Measurements from ENCODE around the gene NAPSA. TPM values are rescaled to one million over a fixed set of nuclear protein-coding genes. Genes with fewer than 3 reads are reported as not detected.
A peak's percentile ranks its signal among the peaks of the same experiment; 100 is the strongest.

NAPSA gene
- total and polyA plus RNA-seq, 9 of the 15 experiments (the other 6 are each of a cell fraction or from before 2014, with no cell fraction given): 0.25 to 1.9 (median 0.69) TPM

- TF ChIP-seq DEAF1 (CRISPR knock-in tag; IDR thresholded peaks at IDR 0.05) (0 out of 2 replicates have a peak, but pooled peaks have one; percentile 21), ZNF592 (IDR thresholded peaks at IDR 0.05) (peak; percentile 83), MTA3 (IDR thresholded peaks at IDR 0.05; ENCODE audit: borderline replicate concordance) (0 out of 2 replicates have a peak, but pooled peaks have one; percentile 16), ZNF512 (tag; IDR thresholded peaks at IDR 0.05) (no peak), L3MBTL2 (IDR thresholded peaks at IDR 0.05) (peak; percentile 81), DMBX1 (CRISPR knock-in tag; IDR thresholded peaks at IDR 0.05; ENCODE audit: borderline replicate concordance) (peak; percentile 67; the same call in 1 of the 2 replicates), NR4A1 (CRISPR knock-in tag; IDR thresholded peaks at IDR 0.05) (no peak), NR4A1 (tag; IDR thresholded peaks at IDR 0.05) (0 out of 2 replicates have a peak, but pooled peaks have one; percentile 25), E2F6 (IDR thresholded peaks at IDR 0.05; ENCODE audit: borderline replicate concordance in 1 of 2, extremely low read depth in 1 of 2, insufficient read depth in 1 of 2, insufficient read length in 1 of 2, low read depth in 1 of 2, low read length in 1 of 2, poor library complexity in 1 of 2, severe bottlenecking in 1 of 2) (peak; percentile 36 to 79), FOXM1 (IDR thresholded peaks at IDR 0.05; ENCODE audit: low read depth) (no peak), FOXM1 (CRISPR knock-in tag; IDR thresholded peaks at IDR 0.05; ENCODE audit: low read depth) (0 out of 2 replicates have a peak, but pooled peaks have one; percentile 11), NEUROD1 (IDR thresholded peaks at IDR 0.05; ENCODE audit: borderline replicate concordance, low read depth, low read length, partially characterized antibody) (no peak), TOE1 (IDR thresholded peaks at IDR 0.05; ENCODE audit: borderline replicate concordance) (peak; percentile 34; the same call in 1 of the 2 replicates), TOE1 (CRISPR knock-in tag; IDR thresholded peaks at IDR 0.05; ENCODE audit: borderline replicate concordance, low read depth) (no peak)
These were observed 17.8 kb upstream of the NAPSA start (continued) for GRCh38 chr19:50383001-50383851.

Measured in K562 (cell line).